ENCODE measurements around the gene RASGRP1. TPM values are rescaled to one million over a fixed set of nuclear protein-coding genes. Genes with fewer than 3 reads are reported as not detected.

The RASGRP1 gene
- total RNA-seq, 1 experiment from 2014 or later, result 0.51 TPM

GRCh38 chr15:38458646-38459045, 106.0 kb downstream of the RASGRP1 start:
- CTCF ChIA-PET, result no interaction called here
- Histone ChIP-seq H3K27me3 (ENCODE audit: control insufficient read depth, insufficient read depth, low read length) (no peaks in the 10 kb centered on the region), H3K27ac (ENCODE audit: low read length) (no peak overlapping the region), H3K36me3 (ENCODE audit: control insufficient read depth, insufficient read depth, low read length) (peaks cover 5% of the 10 kb centered on the region; the same call in 1 of the 2 replicates), H3K4me3 (ENCODE audit: low read depth in 2 of 2, low read length in 2 of 2) (no peak overlapping the region), H3K4me1 (ENCODE audit: control insufficient read depth, insufficient read depth, low read length) (peaks cover 7% of the 10 kb centered on the region), H3K9me3 (ENCODE audit: control insufficient read depth, insufficient read depth, low read depth, low read length) (no peaks in the 10 kb centered on the region)
- no TSS peak for BruUV-seq (replicated peaks)
- no peak for TF ChIP-seq POLR2AphosphoS5 (IDR thresholded peaks at IDR 0.05; ENCODE audit: low read depth, low read length)
- TF ChIP-seq REST (IDR thresholded peaks at IDR 0.05; ENCODE audit: insufficient read depth in 1 of 2, low read depth in 2 of 2, low read length in 1 of 2), result no peak
- TF ChIP-seq TCF7L2 (IDR thresholded peaks at IDR 0.05; ENCODE audit: low read depth, low read length), result no peak
- TF ChIP-seq, protein P1, sequence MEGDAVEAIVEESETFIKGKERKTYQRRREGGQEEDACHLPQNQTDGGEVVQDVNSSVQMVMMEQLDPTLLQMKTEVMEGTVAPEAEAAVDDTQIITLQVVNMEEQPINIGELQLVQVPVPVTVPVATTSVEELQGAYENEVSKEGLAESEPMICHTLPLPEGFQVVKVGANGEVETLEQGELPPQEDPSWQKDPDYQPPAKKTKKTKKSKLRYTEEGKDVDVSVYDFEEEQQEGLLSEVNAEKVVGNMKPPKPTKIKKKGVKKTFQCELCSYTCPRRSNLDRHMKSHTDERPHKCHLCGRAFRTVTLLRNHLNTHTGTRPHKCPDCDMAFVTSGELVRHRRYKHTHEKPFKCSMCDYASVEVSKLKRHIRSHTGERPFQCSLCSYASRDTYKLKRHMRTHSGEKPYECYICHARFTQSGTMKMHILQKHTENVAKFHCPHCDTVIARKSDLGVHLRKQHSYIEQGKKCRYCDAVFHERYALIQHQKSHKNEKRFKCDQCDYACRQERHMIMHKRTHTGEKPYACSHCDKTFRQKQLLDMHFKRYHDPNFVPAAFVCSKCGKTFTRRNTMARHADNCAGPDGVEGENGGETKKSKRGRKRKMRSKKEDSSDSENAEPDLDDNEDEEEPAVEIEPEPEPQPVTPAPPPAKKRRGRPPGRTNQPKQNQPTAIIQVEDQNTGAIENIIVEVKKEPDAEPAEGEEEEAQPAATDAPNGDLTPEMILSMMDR (IDR thresholded peaks at IDR 0.05), result no peak
- TF ChIP-seq SIN3A (IDR thresholded peaks at IDR 0.05; ENCODE audit: borderline replicate concordance, insufficient read depth, low read depth, low read length), result no peak
- ATAC-seq (no peak), DNase-seq (ENCODE audit: low read depth, low spot score) (no peak)
- POLR2A ChIA-PET, result no interaction called here
- intact Hi-C loops (cut with micrococcal nuclease; ENCODE audit: unreplicated experiment), result no loop called here
- in situ Hi-C loops (cut with HindIII; ENCODE audit: low pct_unique_long_range_greater_than_20kb, low sequenced_read_pairs), result loop anchor here (25.0 kb wide), 1 partner anchor 229 kb away; no protein-coding TSS in a partner anchor

GRCh38 chr15:38455092-38455491, 109.5 kb downstream of the RASGRP1 start:
- peaks cover 5% of the 10 kb centered on the region; the same call in 1 of the 2 replicates for H3K36me3 ChIP-seq (ENCODE audit: control insufficient read depth, insufficient read depth, low read length)
- H3K9me3 ChIP-seq (ENCODE audit: control insufficient read depth, insufficient read depth, low read depth, low read length), result no peaks in the 10 kb centered on the region
- H3K27ac ChIP-seq (ENCODE audit: low read length), result peak overlapping the region; percentile 96; the same call in 1 of the 2 replicates
- POLR2A ChIA-PET, result interaction anchor here (0.5 kb wide), 1 partner anchor 33 kb away, joined by 3 read pairs; no protein-coding TSS in a partner anchor
- peaks cover 7% of the 10 kb centered on the region; the same call in 1 of the 2 replicates for H3K4me1 ChIP-seq (ENCODE audit: control insufficient read depth, insufficient read depth, low read length)
- CTCF ChIA-PET, result no interaction called here
- TF ChIP-seq POLR2AphosphoS5 (IDR thresholded peaks at IDR 0.05; ENCODE audit: low read depth, low read length), result no peak
- TF ChIP-seq, protein P1 (IDR thresholded peaks at IDR 0.05), result no peak
- no peak for TF ChIP-seq REST (IDR thresholded peaks at IDR 0.05; ENCODE audit: insufficient read depth in 1 of 2, low read depth in 2 of 2, low read length in 1 of 2)
- H3K27me3 ChIP-seq (ENCODE audit: control insufficient read depth, insufficient read depth, low read length), result peaks cover 3% of the 10 kb centered on the region; the same call in 1 of the 2 replicates
- DNase-seq (ENCODE audit: low read depth, low spot score) (no peak), ATAC-seq (no peak)
- in situ Hi-C loops (cut with HindIII; ENCODE audit: low pct_unique_long_range_greater_than_20kb, low sequenced_read_pairs) (loop anchor here (25.0 kb wide), 1 partner anchor 232 kb away; no protein-coding TSS in a partner anchor), intact Hi-C loops (cut with micrococcal nuclease; ENCODE audit: unreplicated experiment) (no loop called here)
- peak overlapping the region; percentile 93 to 99 for H3K4me3 ChIP-seq (ENCODE audit: low read depth in 2 of 2, low read length in 2 of 2)
- TSS peak; percentile 69 for BruUV-seq (replicated peaks)
